Right lobe of liver (tissue), 4 donors: ENCODE measurements around the gene KCNN3.

Experiments
- POLR2A ChIP-seq: fragments of 450-650 bp; IDR thresholded peaks from one replicate; pipeline ENCODE4 v1.6.1; 2017; ENCODE audit warnings: antibody characterized with exemption, mild to moderate bottlenecking
- TF ChIP-seq, protein P1 (sequence below), 4 donors: fragments of 200-600 bp in 3 of 4; fragments of 450-650 bp in 1 of 4; IDR thresholded peaks; one replicate each; pipeline versions ENCODE4 v1.5.1 to v1.8.0; 2016 to 2022; ENCODE audit warnings: antibody characterized with exemption in 4 of 4, mild to moderate bottlenecking in 2 of 4
- donor health status: DM: no; HTN: no; CAD: no.
- donor health status: DM: no; HTN: no; CAD: no.
- donor health status: DM: no; HTN: yes; CAD: no.

DNA sequence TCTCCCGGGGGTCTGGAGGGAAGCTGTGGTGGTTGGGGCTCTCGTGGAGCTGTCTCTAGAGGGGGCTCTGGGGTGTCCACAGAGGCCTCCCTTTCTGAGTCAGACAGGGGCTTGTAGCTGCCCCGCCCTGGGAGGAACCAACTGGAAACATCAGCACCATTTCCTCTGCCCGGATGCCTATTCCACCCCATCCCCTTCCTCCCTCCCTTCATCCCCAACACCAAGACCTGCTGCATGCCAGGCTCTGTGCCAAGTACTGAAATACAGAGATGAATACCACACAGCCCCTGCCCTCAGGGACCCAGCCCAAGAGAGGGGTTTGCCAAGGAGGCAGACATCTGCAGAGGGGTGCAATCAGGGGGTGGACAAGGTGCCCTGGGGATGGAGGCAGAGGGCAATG is 136.5 kb downstream of the KCNN3 start:
- TF ChIP-seq, protein P1, sequence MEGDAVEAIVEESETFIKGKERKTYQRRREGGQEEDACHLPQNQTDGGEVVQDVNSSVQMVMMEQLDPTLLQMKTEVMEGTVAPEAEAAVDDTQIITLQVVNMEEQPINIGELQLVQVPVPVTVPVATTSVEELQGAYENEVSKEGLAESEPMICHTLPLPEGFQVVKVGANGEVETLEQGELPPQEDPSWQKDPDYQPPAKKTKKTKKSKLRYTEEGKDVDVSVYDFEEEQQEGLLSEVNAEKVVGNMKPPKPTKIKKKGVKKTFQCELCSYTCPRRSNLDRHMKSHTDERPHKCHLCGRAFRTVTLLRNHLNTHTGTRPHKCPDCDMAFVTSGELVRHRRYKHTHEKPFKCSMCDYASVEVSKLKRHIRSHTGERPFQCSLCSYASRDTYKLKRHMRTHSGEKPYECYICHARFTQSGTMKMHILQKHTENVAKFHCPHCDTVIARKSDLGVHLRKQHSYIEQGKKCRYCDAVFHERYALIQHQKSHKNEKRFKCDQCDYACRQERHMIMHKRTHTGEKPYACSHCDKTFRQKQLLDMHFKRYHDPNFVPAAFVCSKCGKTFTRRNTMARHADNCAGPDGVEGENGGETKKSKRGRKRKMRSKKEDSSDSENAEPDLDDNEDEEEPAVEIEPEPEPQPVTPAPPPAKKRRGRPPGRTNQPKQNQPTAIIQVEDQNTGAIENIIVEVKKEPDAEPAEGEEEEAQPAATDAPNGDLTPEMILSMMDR (IDR thresholded peaks at IDR 0.05) = no peak
- no peak for TF ChIP-seq POLR2A
